Measurements from ENCODE around the gene ATP6V1G1. TPM values are rescaled to one million over a fixed set of nuclear protein-coding genes. Genes with fewer than 3 reads are reported as not detected.
"Not testable (repeated sequence)": the region's sequence is repeated elsewhere in the genome, so short reads cannot be mapped to it uniquely, and the experiment has no call there.

The ATP6V1G1 gene
- polyA plus RNA-seq, 1 experiment, result 89.2 TPM

GRCh38 chr9:114565204-114565603 is 22.4 kb upstream of the ATP6V1G1 start:
- ChIA-PET POLR2A (no interaction called here), CTCF (no interaction called here)
- Histone ChIP-seq H3K36me3 (ENCODE audit: control insufficient read depth, insufficient read depth, low read length) (no peaks in the 10 kb centered on the region), H3K27me3 (ENCODE audit: control insufficient read depth, insufficient read depth, low read length) (no peaks in the 10 kb centered on the region), H3K4me3 (ENCODE audit: low read depth, low read length) (no peak overlapping the region)
- DNase-seq (ENCODE audit: low read depth), result no peak
- TF ChIP-seq CTCF (IDR thresholded peaks at IDR 0.05; ENCODE audit: insufficient read depth, low read depth, low read length), result no peak

GRCh38 chr9:114570742-114571141 is 16.8 kb upstream of the ATP6V1G1 start:
- no peak for DNase-seq (ENCODE audit: low read depth)
- no peaks in the 10 kb centered on the region for H3K36me3 ChIP-seq (ENCODE audit: control insufficient read depth, insufficient read depth, low read length)
- no peak overlapping the region for H3K4me3 ChIP-seq (ENCODE audit: low read depth, low read length)
- POLR2A ChIA-PET, result no interaction called here
- TF ChIP-seq CTCF (IDR thresholded peaks at IDR 0.05; ENCODE audit: insufficient read depth, low read depth, low read length), result no peak
- H3K27me3 ChIP-seq (ENCODE audit: control insufficient read depth, insufficient read depth, low read length), result no peaks in the 10 kb centered on the region; the same call in 1 of the 2 replicates
- CTCF ChIA-PET, result no interaction called here

GRCh38 chr9:114571391-114571790 is 16.2 kb upstream of the ATP6V1G1 start:
- TF ChIP-seq CTCF (IDR thresholded peaks at IDR 0.05; ENCODE audit: insufficient read depth, low read depth, low read length), result no peak
- no peaks in the 10 kb centered on the region; the same call in 1 of the 2 replicates for H3K27me3 ChIP-seq (ENCODE audit: control insufficient read depth, insufficient read depth, low read length)
- no peak overlapping the region for H3K4me3 ChIP-seq (ENCODE audit: low read depth, low read length)
- no peak for DNase-seq (ENCODE audit: low read depth)
- POLR2A ChIA-PET, result no interaction called here
- H3K36me3 ChIP-seq (ENCODE audit: control insufficient read depth, insufficient read depth, low read length), result no peaks in the 10 kb centered on the region
- CTCF ChIA-PET, result no interaction called here

- Histone ChIP-seq H3K27me3 (ENCODE audit: control insufficient read depth, insufficient read depth, low read length) (peaks cover 2% of the 10 kb centered on the region), H3K36me3 (ENCODE audit: control insufficient read depth, insufficient read depth, low read length) (no peaks in the 10 kb centered on the region), H3K4me3 (ENCODE audit: low read depth, low read length) (no peak overlapping the region)
- ChIA-PET POLR2A (no interaction called here), CTCF (no interaction called here)
- DNase-seq (ENCODE audit: low read depth), result no peak
- no peak for TF ChIP-seq CTCF (IDR thresholded peaks at IDR 0.05; ENCODE audit: insufficient read depth, low read depth, low read length)
Measured at GRCh38 chr9:114572199-114572598, 15.4 kb upstream of the ATP6V1G1 start.

DNA sequence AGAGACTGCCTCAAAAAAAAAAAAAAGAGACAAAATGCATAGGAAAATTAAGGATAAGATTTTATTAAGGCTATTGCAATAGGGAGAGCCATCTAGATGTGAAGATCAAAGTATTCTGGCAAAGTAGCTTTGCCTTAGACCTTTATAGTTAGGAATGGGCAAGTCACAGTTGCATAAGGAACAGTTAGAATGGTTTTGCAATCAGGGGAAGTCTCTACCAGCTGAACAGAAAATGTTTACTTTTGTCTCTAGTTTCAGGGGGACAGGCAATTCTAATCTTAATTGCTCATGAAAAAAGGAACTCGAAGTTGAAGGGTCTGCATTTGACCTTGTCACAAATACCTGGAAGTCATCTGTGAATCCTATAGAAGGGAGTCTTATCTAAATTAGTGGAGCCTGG is 13.1 kb upstream of the ATP6V1G1 start:
- Histone ChIP-seq H3K27me3 (ENCODE audit: control insufficient read depth, insufficient read depth, low read length) (peaks cover 2% of the 10 kb centered on the region), H3K36me3 (ENCODE audit: control insufficient read depth, insufficient read depth, low read length) (no peaks in the 10 kb centered on the region), H3K4me3 (ENCODE audit: low read depth, low read length) (no peak overlapping the region)
- POLR2A ChIA-PET, result no interaction called here
- no peak for TF ChIP-seq CTCF (IDR thresholded peaks at IDR 0.05; ENCODE audit: insufficient read depth, low read depth, low read length)
- CTCF ChIA-PET, result no interaction called here
- no peak for DNase-seq (ENCODE audit: low read depth)

GRCh38 chr9:114576779-114577178 is 10.8 kb upstream of the ATP6V1G1 start:
- H3K4me3 ChIP-seq (ENCODE audit: low read depth, low read length); POLR2A ChIA-PET; H3K27me3 ChIP-seq (ENCODE audit: control insufficient read depth, insufficient read depth, low read length); CTCF ChIA-PET; DNase-seq (ENCODE audit: low read depth); H3K36me3 ChIP-seq (ENCODE audit: control insufficient read depth, insufficient read depth, low read length): not testable (repeated sequence)

DNA sequence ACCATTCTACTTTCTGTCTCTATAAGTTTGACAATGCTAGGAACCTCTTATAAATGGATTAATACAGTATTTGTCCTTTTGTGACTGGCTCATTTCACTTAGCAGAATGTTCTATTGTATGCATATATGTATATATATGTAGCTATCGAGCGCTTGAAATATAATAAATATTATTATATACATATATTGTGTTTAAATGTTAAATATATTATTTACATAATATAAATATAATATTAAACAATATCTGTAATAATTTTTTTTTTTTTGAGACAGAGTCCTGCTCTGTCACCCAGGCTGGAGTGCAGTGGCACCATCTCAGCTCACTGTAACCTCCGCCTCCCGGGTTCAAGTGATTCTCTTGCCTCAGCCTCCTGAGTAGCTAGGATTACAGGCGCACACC is 9.4 kb upstream of the ATP6V1G1 start:
- H3K27me3 ChIP-seq (ENCODE audit: control insufficient read depth, insufficient read depth, low read length); CTCF ChIA-PET; POLR2A ChIA-PET; DNase-seq (ENCODE audit: low read depth); H3K4me3 ChIP-seq (ENCODE audit: low read depth, low read length); H3K36me3 ChIP-seq (ENCODE audit: control insufficient read depth, insufficient read depth, low read length): not testable (repeated sequence)
